ENCODE data around the gene TCF23. TPM values are rescaled to one million over a fixed set of nuclear protein-coding genes. Genes with fewer than 3 reads are reported as not detected.
"Not testable (repeated sequence)": the region's sequence is repeated elsewhere in the genome, so short reads cannot be mapped to it uniquely, and the experiment has no call there.

The TCF23 gene
- total RNA-seq, 1 donor from 2014 or later = not detected

- peak; percentile 76 for DNase-seq
Measured at GRCh38 chr2:27191070-27191829, 42.4 kb downstream of the TCF23 start.

GRCh38 chr2:27194538-27195354 is 45.9 kb downstream of the TCF23 start:
- no peak for DNase-seq

- not testable (repeated sequence) for DNase-seq
Measured at GRCh38 chr2:27195799-27196198, 47.0 kb downstream of the TCF23 start.

GRCh38 chr2:27198068-27198467 is 49.3 kb downstream of the TCF23 start:
- not testable (repeated sequence) for DNase-seq

- DNase-seq = no peak
Measured at GRCh38 chr2:27198627-27199026, 49.8 kb downstream of the TCF23 start.

- DNase-seq = no peak
Measured at GRCh38 chr2:27199241-27199640, 50.4 kb downstream of the TCF23 start.

- DNase-seq = no peak
Measured at GRCh38 chr2:27201675-27202074, 52.9 kb downstream of the TCF23 start.

GRCh38 chr2:27202854-27203253 is 54.0 kb downstream of the TCF23 start:
- DNase-seq = peak; percentile 57

- DNase-seq = no peak
Measured at GRCh38 chr2:27203741-27204140, 54.9 kb downstream of the TCF23 start.

- DNase-seq = no peak
Measured at GRCh38 chr2:27204566-27204965, 55.8 kb downstream of the TCF23 start.

- no peak for DNase-seq
Measured at GRCh38 chr2:27205206-27205605, 56.4 kb downstream of the TCF23 start.

GRCh38 chr2:27206346-27206745 is 57.5 kb downstream of the TCF23 start:
- no peak for DNase-seq

Other genes with a start within 250 kb of the TCF23 start
- 0.17 and 1.3 TPM in 2 replicates for gene MAPRE3, start 178.4 kb upstream of the TCF23 start, total RNA-seq
- gene TMEM214, start 116.0 kb upstream of the TCF23 start, total RNA-seq = 23.5 and 33.4 TPM in 2 replicates
- 17.0 and 19.7 TPM in 2 replicates for gene AGBL5, start 97.3 kb upstream of the TCF23 start, total RNA-seq
- 323 and 569 TPM in 2 replicates for gene OST4, start 77.3 kb upstream of the TCF23 start, total RNA-seq
- gene EMILIN1, start 70.4 kb upstream of the TCF23 start, total RNA-seq = 33.7 and 41.9 TPM in 2 replicates
- 4.8 and 5.5 TPM in 2 replicates for gene KHK, start 62.2 kb upstream of the TCF23 start, total RNA-seq
- gene CGREF1, start 29.9 kb upstream of the TCF23 start, total RNA-seq = 4.8 TPM in 2 replicates
- not detected in 2 replicates for gene ABHD1, start 25.2 kb upstream of the TCF23 start, total RNA-seq
- 46.4 and 46.8 TPM in 2 replicates for gene PREB, start 14.4 kb upstream of the TCF23 start, total RNA-seq
- not detected in 2 replicates for gene PRR30, start 9.6 kb upstream of the TCF23 start, total RNA-seq
- gene ATRAID, start 63.0 kb downstream of the TCF23 start, total RNA-seq = 111 and 181 TPM in 2 replicates
- gene SLC5A6, start 63.3 kb downstream of the TCF23 start, total RNA-seq = 52.8 and 58.4 TPM in 2 replicates
- 33.5 and 69.8 TPM in 2 replicates for gene CAD, start 68.4 kb downstream of the TCF23 start, total RNA-seq
- gene SLC30A3, start 114.0 kb downstream of the TCF23 start, total RNA-seq = 17.9 and 25.8 TPM in 2 replicates
- gene DNAJC5G, start 126.4 kb downstream of the TCF23 start, total RNA-seq = 0.93 and 2.7 TPM in 2 replicates
- gene TRIM54, start 133.4 kb downstream of the TCF23 start, total RNA-seq = 0.74 and 1.2 TPM in 2 replicates
- gene UCN, start 159.4 kb downstream of the TCF23 start, total RNA-seq = 0.37 and 1.0 TPM in 2 replicates
- gene MPV17, start 174.1 kb downstream of the TCF23 start, total RNA-seq = 48.6 and 64.3 TPM in 2 replicates
- gene GTF3C2, start 207.8 kb downstream of the TCF23 start, total RNA-seq = 26.7 and 37.4 TPM in 2 replicates
- gene EIF2B4, start 221.3 kb downstream of the TCF23 start, total RNA-seq = 27.1 and 29.3 TPM in 2 replicates
- 143 and 158 TPM in 2 replicates for gene SNX17, start 221.6 kb downstream of the TCF23 start, total RNA-seq
- 8.0 and 9.3 TPM in 2 replicates for gene ZNF513, start 231.7 kb downstream of the TCF23 start, total RNA-seq

Measured in dermis blood vessel endothelial cell (primary cell).